22Rv1 (cell line): ENCODE measurements around the gene SLC5A2.

Source experiments
- CTCF ChIP-seq: fragments of 450-650 bp; IDR thresholded peaks from 2 replicates; pipeline ENCODE4 v1.5.1; 2017; ENCODE audit warnings: mild to moderate bottlenecking
- ZFX ChIP-seq: fragments of 450-650 bp; IDR thresholded peaks from 2 replicates; pipeline ENCODE4 v1.6.1; 2017; ENCODE audit warnings: antibody characterized with exemption, borderline replicate concordance

GRCh38 chr16:31472709-31473203, 10.2 kb upstream of the SLC5A2 start:
- TF ChIP-seq CTCF (peak; percentile 93), ZFX (no peak)
